Measurements from ENCODE around the gene ADSS2.

ADSS2 gene

GRCh38 chr1:244362476-244362875, 89.2 kb downstream of the ADSS2 start:
- no peak for DNase-seq

GRCh38 chr1:244361764-244362473, 89.8 kb downstream of the ADSS2 start:
- DNase-seq, result no peak
